Activated CD8-positive, alpha-beta memory T cell treated with anti-CD3 and anti-CD28 coated beads for 36 hours (primary cell): ENCODE measurements around the gene UQCC2. TPM values are rescaled to one million over a fixed set of nuclear protein-coding genes. Genes with fewer than 3 reads are reported as not detected.

Experiments used
- CTCF ChIA-PET: fragments of 350-600 bp; sonication (Branson Sonifier 250); formaldehyde crosslinking; loops from one replicate; lab custom pipeline; 2021; ENCODE audit warnings: antibody characterized with exemption; lab: Charles Lee
- POLR2A ChIA-PET: fragments of 350-600 bp; sonication (Branson Sonifier 250); formaldehyde crosslinking; loops from one replicate; lab custom pipeline; 2021; ENCODE audit warnings: antibody characterized with exemption; lab: Charles Lee
- total RNA-seq, 2 experiments: library from RNA; stranded (reverse); gene quantifications; one replicate each; pipeline ENCODE4 v1.2.3, GENCODE V29; 2021

Gene UQCC2
- total RNA-seq, 2 experiments from 2014 or later = 150 to 154 TPM

GRCh38 chr6:33699739-33700138, 11.8 kb downstream of the UQCC2 start:
- CTCF ChIA-PET = interaction anchor here (0.7 to 2.0 kb wide), 7 partner anchors 9 to 114 kb away, joined by 3 to 13 read pairs (median 4); no protein-coding TSS in a partner anchor
- POLR2A ChIA-PET = no interaction called here

DNA sequence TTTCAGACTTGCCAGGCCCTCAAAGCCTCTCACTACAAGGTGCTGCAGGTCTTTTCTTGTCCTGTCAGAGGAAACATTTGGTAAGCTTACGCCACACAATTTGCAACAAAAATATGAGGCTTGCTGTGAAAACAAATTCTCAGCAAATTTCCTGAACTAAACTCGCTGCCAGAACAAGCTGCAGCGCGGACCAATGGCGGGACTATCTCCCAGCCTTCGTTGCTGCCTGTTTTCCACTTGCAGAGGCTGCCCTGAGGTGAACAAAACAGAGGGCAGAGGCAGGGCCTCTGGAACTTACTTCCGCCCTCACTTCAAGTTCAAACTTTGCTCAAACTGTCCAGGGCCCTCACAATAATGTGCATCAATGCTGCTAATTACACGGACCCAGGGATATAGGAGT, 12.4 kb downstream of the UQCC2 start:
- ChIA-PET CTCF (no interaction called here), POLR2A (no interaction called here)

GRCh38 chr6:33698494-33698893, 13.0 kb downstream of the UQCC2 start:
- CTCF ChIA-PET = no interaction called here

DNA sequence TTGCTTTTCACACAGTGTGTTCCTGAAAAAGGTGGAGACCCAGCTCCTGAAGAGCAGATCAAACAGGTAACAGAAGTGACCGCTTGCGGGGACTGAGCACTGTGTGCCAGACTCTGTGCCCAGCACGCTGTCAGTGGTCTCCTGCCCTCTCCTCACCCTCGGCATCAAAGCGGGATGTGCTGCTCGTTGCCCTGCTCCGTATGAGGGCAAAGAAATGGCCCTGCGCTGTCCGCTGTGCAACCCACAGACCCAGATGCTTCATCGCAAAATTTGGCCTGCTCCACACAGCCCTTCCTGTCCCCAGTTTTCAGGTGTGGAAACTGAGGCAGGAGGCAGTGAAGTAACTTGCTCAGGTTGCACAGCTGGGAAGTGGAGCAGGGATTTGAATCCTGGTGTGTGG, 13.7 kb downstream of the UQCC2 start:
- POLR2A ChIA-PET = no interaction called here
- CTCF ChIA-PET = interaction anchor here (1.3 to 1.4 kb wide), 2 partner anchors 13 to 15 kb away, joined by 3 to 5 read pairs; partner anchors contain the start of gene UQCC2

More at GRCh38 chr6:33698494-33698893, 13.0 kb downstream of the UQCC2 start:
- POLR2A ChIA-PET = no interaction called here

DNA sequence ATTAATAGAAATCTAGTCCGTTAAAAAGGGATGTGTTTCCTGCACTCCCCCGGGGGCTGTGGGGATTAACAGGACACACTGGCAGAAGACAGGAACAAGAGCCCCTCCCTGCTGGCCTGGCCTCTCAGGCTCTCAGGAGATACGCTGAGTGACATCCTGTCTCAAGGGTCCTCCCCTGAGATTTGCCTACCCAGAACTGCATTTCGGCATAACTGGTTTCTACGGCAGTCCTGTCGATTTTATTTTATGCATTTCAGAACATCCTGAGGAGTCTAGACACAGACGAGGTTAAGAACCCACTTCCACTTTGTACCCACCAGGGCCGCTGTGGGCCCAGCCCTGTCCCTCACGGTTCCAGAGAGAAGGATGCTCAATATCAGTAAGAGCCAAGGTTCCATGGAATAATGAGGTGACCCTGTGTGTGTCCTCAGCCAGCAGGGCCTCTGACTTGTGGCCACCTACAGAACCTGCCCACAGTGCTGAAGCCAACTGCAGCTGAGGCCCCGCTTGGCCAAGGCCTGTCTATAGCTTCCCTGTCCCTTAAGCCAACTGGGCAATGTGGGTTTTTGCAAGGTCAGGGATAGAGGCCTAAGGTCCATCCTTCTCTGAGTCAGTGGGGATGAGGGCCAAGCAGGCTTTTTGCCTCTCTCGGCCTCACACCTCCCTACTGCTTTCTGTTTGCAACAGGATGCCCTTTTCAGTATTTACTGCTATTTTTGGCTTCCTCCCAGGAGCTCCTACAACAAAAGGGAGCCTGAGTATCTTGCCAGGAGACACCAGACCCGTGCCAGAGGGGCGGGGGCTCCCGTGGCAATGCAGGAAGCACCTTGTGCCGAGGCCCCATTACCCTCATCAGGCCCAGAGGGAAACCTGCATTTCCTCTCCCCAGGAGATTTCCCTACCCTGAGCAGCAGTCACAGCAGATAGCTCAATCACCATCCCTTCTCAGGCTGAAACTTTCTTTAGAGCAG, 14.7 kb downstream of the UQCC2 start:
- POLR2A ChIA-PET = no interaction called here
- CTCF ChIA-PET = interaction anchor here (0.6 to 1.4 kb wide), 4 partner anchors 14 to 165 kb away, joined by 3 to 5 read pairs (median 4); partner anchors contain the start of gene UQCC2

- POLR2A ChIA-PET = no interaction called here
Observed at GRCh38 chr6:33696076-33696475, 15.4 kb downstream of the UQCC2 start.

GRCh38 chr6:33695451-33695887, 16.0 kb downstream of the UQCC2 start:
- ChIA-PET POLR2A (interaction anchor here (1.0 kb wide), 1 partner anchor 116 kb away, joined by 3 read pairs; no protein-coding TSS in a partner anchor), CTCF (interaction anchor here (1.6 to 2.2 kb wide), 2 partner anchors 16 to 110 kb away, joined by 4 to 5 read pairs; partner anchors contain the start of gene UQCC2)

More at GRCh38 chr6:33696076-33696475, 15.4 kb downstream of the UQCC2 start:
- CTCF ChIA-PET = interaction anchor here (2.2 kb wide), 1 partner anchor 15 kb away, joined by 5 read pairs; the partner anchor contains the start of gene UQCC2

GRCh38 chr6:33694977-33695376, 16.5 kb downstream of the UQCC2 start:
- ChIA-PET CTCF (interaction anchor here (0.8 to 2.2 kb wide), 3 partner anchors 16 to 110 kb away, joined by 3 to 5 read pairs (median 4); partner anchors contain the start of gene UQCC2), POLR2A (interaction anchor here (0.8 to 1.0 kb wide), 4 partner anchors 17 to 124 kb away, joined by 3 to 4 read pairs (median 3); partner anchors contain the start of gene UQCC2)

DNA sequence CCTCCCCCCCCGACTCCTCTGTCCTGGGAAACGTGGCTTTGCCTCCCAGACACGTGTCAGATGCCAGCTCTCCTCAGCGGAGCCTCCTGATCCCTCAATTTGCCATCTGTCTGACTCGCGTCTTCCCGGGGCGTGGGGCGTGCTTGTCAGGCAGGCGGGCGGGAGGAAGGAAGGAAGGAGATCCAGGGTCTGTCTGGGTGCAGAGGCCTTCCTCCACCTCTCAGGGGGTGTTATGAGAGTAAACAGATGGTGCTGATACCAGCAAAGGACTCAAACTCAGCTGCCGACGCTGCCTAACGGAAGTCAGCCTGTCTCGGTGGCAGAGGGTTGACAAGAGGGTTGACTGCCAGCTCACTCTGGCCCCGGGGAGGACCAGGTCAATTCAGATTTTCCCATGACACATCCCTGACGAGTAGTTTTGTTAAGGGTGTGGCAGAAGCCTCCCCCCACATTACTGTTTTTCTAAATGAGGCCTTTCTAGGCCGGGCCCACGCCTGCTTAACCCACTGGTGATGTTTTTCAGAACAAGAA, 17.0 kb downstream of the UQCC2 start:
- CTCF ChIA-PET = interaction anchor here (0.8 to 2.2 kb wide), 3 partner anchors 17 to 109 kb away, joined by 3 to 5 read pairs (median 4); partner anchors contain the start of gene UQCC2
- POLR2A ChIA-PET = interaction anchor here (0.5 to 1.0 kb wide), 5 partner anchors 17 to 124 kb away, joined by 3 to 4 read pairs (median 3); partner anchors contain the start of gene UQCC2

- CTCF ChIA-PET = interaction anchor here (0.8 to 1.2 kb wide), 2 partner anchors 18 to 104 kb away, joined by 3 read pairs; partner anchors contain the start of gene UQCC2
Observed at GRCh38 chr6:33693186-33694105, 18.1 kb downstream of the UQCC2 start.

GRCh38 chr6:33692760-33693158, 18.7 kb downstream of the UQCC2 start:
- POLR2A ChIA-PET = interaction anchor here (0.7 kb wide), 1 partner anchor 10 kb away, joined by 3 read pairs; no protein-coding TSS in a partner anchor
- CTCF ChIA-PET = interaction anchor here (1.2 kb wide), 1 partner anchor 103 kb away, joined by 3 read pairs; no protein-coding TSS in a partner anchor

More at GRCh38 chr6:33693186-33694105, 18.1 kb downstream of the UQCC2 start:
- POLR2A ChIA-PET = interaction anchor here (0.5 to 0.7 kb wide), 2 partner anchors 9 to 79 kb away, joined by 3 read pairs; no protein-coding TSS in a partner anchor

DNA sequence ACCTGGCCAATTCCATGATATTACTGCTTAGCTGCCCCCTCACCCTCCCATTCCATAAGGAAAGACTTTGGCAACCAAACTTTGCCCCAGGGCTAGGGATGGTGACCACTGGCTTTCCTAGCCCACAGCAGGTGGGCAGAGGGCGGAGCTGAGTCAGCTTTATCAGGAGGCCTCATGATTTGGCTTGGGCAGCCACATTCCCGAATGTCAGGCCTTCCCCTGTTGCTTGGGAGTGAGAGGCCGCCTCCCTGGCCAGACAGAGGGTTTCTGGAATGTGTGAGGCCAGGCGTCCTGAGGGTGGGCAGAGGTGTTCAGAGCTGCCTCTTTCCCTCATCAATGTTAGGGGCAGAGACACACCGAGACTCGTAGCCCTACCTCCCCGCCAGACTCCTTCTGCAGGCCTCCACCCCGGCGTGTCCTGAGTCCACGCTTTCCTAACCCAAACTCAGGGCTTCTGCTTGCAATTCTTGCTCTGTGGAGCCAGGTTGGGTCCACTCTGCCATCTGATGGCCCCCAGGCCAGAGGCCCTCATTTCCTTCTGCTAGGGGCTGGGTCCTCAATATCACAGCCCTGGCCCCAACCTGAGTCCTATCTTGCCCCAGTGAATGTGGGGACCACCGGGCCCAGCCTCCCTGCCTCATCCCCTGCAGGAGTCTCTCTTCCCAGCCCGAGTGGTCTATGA, 19.3 kb downstream of the UQCC2 start:
- ChIA-PET POLR2A (interaction anchor here (0.7 kb wide), 1 partner anchor 10 kb away, joined by 3 read pairs; no protein-coding TSS in a partner anchor), CTCF (interaction anchor here (1.2 kb wide), 2 partner anchors 9 to 102 kb away, joined by 3 to 4 read pairs; no protein-coding TSS in a partner anchor)

DNA sequence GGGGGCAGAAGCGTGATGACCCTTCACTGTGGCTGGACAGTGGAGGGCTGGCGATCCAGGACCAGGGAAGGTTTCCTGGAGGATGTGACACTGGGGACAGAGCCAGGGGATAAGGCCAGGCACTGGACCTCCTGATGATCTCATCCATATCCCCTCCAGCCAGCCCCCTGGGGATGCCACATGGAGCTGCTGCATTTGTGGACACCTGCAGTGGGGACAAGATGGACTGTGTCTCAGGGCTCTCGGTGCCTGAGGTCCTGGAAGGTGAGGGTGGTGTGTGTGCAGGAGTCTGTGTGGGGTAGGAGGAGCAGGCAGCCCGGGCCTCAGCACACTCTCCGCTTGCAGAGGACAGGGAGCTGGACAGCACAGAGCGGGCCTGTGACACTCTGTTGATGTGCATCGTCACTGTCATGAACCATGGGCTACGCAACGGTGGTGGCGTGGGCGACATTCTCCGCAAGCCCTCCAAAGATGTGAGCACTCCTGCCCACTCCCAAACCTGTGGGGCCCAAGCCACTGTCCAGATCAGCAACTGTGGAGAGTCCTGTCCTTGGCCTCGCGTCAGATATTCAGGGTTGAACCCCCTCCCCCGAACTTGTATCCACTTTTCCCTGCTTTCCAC, 19.9 kb downstream of the UQCC2 start:
- POLR2A ChIA-PET = no interaction called here
- CTCF ChIA-PET = interaction anchor here (1.2 to 1.6 kb wide), 2 partner anchors 9 to 20 kb away, joined by 4 to 5 read pairs; partner anchors contain the start of gene UQCC2

DNA sequence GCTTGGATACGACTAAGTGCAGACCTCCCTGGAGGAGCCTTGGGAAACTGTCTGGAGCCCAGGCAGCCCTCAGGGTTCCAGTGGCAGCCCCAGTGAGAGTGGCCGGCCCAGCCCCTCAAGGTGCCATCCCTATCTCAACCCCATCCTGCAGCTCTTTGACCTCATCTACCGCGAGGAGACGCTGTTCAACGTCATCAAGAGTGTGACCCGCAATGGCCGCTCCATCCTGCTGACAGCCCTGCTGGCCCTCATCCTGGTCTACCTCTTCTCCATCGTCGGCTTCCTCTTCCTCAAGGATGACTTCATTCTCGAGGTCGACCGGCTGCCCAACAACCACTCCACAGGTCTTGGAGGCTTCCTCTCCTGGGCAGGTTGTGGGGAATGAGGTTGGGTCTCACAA, 20.7 kb downstream of the UQCC2 start:
- POLR2A ChIA-PET = interaction anchor here (0.6 kb wide), 1 partner anchor 143 kb away, joined by 4 read pairs; no protein-coding TSS in a partner anchor
- CTCF ChIA-PET = interaction anchor here (0.5 to 1.6 kb wide), 4 partner anchors 10 to 97 kb away, joined by 3 to 5 read pairs (median 3); partner anchors contain the start of gene UQCC2

DNA sequence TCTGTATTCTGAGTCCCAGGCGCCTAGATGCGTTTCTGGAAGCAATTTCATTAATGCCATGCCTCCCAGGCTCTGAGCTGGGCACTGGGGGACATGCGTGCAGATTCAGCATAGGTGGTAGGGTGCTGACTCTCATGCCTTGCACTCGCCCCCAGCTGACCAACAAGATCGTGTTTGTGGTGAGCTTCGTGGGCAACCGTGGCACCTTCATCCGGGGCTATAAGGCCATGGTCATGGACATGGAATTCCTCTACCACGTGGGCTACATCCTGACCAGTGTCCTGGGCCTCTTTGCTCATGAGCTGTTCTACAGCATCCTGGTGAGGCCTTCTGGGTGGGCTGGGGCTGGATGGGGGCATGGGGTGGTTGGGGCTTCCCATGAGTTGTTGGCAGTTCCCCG, 21.6 kb downstream of the UQCC2 start:
- ChIA-PET CTCF (interaction anchor here (0.5 to 1.6 kb wide), 2 partner anchors 22 to 96 kb away, joined by 3 to 5 read pairs; partner anchors contain the start of gene UQCC2), POLR2A (no interaction called here)

GRCh38 chr6:33689148-33689494, 22.4 kb downstream of the UQCC2 start:
- POLR2A ChIA-PET = no interaction called here
- CTCF ChIA-PET = no interaction called here
